T-helper 22 cell (primary cell): ENCODE measurements around the gene JRKL.

Experiments
- DNase-seq: peaks from one replicate; pipeline ENCODE4 v3.0.0-alpha.2; 2020; ENCODE audit warnings: low read depth

JRKL gene

DNA sequence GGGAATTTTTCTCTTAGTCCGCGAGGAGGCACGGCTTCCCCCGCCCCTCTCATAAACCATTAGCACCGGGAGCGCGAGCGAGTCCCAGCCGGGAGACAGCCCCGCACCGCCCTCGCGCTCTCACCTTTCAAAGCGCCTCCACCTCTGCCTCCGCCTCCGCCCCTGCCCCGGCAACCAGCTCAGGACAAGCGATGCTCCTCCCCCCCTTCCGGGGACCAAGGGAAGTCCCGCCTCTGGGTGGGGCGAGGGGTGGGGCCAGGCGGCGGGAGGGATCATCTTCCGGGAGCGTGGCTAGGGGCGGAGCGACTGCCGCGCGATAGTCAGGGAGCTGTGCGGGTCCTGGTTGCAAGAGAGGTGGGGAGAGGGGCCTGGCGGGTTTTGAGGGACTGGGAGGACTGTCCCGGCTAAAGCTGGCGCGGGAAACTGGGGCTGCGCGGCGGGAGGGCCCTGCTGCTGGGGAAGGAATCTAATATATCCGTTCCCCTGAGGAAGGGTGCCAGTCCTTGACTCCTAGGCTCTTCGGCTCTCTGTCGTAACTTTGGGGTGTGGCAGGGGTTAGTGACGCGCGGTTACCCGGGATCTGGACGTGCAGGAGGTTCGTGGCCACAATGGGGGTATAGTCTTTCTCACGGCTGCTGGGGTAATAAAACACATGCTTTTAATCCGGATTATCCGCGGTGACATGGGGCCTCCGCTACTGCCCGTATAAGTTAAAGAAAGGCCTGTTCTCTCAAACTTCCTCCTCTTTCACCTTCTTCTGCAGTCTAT is at the start of gene JRKL, which contains the start of gene CCDC82:
TSS of gene JRKL (plus strand) at position 294 of the 768 bp plus-strand sequence. CDS start 637 bp downstream, outside the sequence.
TSS of gene CCDC82 (minus strand) at position 193 of the 768 bp plus-strand sequence. CDS start 5,165 bp downstream, outside the sequence.
- DNase-seq = peak; percentile 93

DNA sequence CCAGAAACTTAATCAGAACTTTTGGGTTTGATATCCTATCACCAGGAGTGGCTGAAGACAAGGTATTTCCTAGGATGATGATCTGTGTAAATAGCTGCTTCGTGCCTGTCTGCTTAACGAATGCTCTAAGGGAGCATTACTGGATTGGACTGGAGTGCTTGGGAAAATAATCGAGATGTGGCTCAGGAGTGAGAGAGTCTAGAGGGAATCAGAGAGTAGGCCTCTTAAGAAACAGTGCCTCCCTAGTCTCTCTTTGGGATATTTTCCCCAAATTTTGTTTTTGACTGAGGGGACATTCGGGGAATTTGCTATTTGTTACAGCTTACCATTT is 49.3 kb upstream of the JRKL start:
- DNase-seq = no peak

DNA sequence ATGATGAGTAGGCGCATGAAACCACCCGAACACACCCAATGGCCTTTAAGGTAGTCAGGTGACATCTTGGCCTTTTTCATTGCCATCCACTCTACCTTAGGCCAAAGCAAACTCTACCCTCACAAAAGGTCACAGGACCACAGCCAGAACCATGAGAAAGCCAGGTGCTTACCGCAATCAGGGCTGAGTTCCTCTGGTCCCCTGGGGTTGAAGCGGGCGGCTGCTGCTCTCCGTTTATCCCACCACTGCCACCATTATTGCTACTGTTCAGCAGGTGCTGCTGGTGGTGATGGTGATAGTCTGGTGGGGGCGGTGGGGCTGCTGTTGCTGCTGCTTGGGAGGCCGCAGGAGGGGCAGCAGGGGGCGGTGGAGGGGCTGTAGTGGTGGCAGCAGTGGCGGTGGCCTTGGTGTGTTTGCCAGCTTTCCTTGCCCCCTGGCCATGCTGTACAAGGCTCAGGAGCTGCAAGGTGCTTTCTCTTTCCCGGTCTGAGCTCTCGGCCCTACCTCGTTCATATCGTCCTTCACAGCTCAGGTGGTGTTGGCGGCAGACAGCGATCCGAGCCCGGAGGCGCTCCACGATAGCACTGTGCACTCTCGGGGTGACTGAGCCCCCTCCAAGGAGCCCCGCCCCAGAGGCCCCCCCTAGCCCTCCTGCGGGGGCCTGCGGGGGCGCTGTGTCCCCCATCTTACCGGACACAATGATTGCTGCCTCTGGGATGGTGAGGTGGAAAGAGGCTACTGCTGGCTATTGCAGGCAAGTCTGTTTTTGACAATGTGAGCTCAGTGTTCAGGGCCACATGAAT is 48.4 kb upstream of the JRKL start:
- peak; percentile 66 for DNase-seq

DNA sequence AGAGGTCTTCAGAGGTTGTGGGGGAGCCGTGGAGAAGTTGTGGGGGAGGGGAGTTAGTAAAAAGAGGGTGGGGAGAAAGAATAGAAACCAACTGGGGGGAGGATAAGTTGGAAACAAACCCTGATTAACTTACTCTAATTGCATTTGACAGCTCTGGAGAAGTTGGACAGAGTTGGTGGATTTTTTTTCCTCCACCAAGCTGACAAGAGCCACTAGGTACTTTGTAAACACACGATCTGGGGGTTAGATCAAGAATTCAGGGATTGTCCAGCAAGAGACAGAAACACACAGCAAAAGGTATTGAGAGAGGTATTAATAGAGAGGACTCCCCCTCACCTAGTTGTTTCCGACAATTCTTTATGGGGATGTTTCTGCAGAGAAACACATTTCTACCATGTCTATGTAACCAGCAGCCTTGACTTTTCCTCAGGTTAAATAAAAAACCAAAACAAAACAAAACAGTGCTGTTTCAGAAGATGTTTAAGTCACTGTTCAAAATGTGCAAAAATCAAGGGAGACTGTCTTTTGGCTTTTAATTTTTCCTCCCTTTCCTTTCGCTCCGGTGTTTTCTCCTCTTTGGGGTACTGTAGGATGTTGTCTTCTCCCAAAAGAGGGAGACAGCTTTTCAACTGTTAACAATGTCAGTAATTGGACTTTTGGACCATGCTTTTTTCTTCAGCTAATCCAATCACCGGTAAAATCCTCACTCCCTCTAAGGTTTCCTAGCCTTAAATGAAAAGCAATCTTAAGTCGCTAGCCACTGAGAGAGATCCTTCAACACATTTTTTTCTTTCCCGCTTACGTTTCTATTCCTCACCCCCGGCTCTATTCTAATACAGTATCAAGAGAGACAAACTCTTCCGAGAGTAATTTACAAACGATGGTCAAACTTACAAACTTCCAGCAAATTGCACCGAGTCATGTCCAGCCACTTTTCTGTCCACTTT is 47.5 kb upstream of the JRKL start:
- DNase-seq = no peak

DNA sequence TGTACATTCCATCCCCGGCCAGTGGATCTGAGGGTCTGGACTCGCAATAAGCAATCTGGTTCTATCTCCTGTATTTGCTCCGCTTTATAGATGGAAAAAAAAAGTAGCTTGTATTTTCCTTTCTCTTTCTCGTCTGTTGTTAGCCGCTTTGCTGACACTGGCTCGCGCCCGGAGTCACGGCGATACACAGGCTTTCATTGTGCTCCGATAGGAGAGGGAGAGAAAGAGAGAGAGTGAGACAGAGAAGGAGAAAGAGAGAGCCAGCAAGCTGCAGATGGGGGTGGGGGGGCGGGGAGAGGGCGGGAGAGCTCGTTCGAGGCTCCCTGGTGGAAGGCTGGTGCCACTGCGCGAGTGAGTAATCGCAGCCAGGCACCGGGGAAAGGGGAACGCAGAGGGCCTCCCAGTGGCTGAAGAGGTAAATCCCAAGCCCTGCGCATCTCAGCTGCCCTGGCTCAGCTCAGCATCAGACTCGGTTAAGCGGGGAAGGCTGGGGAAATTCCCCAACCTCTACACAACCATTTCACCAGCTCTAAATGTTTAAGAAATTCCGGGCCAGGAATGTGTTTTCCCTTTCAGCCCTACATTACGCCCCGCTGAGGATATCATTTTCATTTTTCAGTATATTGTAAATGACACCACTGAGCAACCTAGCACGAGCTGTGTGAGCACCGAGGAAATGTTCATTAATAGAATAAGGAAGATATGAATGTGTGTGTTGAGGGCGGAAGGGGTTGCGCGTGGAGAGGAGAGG is 46.7 kb upstream of the JRKL start, which contains the start of gene MAML2:
TSS of gene MAML2 (minus strand) at position 235 of the 751 bp plus-strand sequence. CDS start 1,300 bp downstream, outside the sequence.
- peak; percentile 84 for DNase-seq

DNA sequence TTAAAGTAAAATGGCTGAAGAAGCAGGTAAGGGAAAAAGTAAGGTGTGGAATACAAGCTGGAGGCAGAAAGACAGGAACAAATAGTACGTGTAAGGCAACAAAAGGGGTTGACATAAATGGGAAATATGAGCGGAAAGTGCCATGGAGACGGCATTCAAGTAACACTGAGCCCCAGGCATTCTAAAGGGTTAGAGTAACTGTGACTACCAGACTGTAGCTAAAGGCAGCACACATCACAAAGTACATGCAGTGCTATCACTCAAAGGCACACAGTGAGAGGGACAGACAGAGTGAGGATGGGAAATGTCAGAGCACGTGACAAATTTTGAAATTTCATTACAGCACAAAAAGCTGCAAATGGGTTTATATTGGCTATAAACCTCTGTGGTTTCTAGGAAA is 33.0 kb upstream of the JRKL start:
- DNase-seq = no peak

DNA sequence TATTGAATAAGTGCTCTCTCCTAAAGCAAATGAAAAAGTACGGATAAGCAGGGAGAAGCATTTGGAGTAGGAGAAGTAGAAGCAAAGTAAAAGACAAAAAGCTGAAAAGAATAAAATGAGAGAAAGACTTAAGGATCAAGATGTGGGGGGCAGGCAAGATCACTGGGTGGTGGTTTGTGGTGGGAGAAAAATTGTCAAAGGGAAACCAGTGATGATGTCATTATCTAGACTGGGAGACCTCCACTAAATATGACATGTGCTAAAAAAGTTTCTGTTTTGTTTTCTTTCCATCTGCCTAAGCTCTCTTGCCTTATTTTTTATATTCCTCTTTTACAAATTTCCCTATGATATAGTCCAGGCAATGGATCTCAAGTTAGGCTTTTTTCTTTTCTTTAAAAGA is 32.0 kb upstream of the JRKL start:
- no peak for DNase-seq

DNA sequence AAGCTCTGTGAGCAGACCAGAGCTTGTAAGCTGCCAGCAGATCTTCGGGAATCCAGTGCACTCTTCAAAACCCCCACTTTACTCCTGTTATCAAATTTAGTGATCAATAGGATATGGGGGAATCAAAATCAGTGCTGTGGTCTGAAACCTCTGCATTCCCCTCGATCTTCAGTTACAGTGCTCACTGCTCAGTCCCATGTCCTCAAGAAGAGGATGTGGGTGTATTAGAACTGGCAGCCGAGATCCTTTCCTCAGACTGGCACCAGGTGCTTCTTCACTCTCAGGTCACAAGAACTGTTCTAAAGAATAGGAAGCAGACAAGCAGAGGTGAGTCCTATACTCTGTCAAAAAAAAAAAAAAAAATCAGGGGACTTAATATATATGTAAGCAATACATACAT is 31.5 kb upstream of the JRKL start:
- no peak for DNase-seq

DNA sequence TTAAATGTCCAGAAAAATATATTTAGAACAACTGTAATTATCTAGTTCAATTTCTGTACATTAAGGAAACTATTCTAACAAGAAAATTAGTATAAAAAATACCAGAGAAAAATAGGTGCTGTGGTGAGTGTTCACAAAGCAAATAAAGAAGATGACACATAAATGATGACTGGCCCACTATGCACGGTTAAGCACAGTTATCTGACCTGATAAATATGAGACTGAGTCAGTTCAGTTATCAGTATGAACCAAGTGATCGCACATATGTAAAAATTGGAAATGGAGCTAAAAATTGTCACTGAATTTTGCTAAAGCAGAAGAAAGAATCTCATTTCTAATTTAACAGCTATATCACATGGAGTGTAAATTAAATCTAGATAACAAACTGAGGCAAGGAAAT is 28.0 kb upstream of the JRKL start:
- DNase-seq = no peak

DNA sequence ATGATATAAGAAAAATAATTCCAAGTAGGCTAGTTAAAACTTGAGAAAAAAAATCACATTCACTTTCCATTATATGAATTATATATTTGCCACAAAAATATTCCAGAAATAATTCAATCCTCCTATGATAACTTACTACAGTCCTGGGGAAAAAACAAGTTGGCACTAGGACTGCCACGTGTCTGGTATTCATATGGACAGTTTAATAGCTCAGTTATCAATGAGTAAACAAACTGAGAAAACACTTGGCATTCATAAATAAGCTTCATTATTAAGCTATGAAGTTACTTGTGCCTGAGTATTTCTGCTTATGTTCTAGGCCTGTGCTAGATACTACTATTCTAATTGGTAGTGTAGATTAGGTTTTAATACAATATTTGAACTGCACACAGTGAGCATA is 24.3 kb upstream of the JRKL start:
- DNase-seq = no peak

DNA sequence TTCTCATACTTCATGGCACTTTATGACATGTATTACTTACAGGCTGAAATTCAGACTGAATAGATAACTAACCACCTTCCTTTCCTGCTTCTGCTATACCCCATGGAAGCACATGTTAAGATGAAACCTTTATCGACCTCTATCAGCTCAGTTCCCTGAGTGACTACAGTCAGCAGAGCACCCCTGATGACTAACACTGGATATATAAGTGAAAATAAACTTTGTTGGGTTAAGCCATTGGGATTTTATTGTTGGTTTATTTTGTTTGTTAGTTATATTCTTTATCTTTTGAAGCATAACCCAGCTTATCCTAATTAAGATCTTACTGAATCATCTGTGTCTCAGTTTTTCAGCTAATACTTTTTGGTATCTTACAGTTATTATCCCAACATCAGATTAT is 23.8 kb upstream of the JRKL start:
- DNase-seq = no peak

DNA sequence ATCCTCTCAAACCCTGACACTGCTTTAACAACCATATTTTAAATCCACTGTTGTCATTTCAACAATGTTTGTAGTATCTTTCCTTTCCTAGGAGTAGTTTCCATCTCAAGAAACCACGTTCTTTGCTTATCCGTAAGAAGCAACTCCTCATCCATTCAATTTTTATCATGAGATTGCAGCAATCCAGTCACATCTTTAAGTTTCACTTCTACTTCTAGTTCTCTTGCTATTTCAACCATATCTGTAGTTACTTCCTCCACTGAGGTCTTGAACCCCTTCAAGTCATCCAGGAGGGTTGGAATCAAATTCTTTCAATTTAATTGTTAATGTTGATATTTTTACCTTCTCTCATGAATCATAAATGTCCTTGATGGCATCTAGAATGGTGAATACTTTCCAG is 22.5 kb upstream of the JRKL start:
- no peak for DNase-seq

DNA sequence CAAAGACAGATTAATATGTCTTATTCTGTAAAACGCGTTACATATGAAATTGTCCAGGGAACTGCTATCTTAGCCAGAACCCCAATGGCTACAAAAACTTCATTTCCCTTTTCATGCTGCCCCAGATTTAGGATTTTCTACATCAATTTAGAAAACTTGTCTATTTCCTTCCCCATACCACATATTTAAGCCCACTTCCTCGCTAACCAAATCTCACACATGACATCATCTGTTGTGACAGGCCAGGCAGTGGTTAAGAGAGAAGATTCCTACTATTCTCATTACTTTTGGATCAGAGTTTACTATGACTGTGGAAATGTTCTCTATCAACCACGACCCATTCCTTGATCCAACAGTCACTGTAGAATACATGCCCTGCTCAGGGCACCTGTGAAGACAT is 16.0 kb upstream of the JRKL start:
- DNase-seq = no peak

DNA sequence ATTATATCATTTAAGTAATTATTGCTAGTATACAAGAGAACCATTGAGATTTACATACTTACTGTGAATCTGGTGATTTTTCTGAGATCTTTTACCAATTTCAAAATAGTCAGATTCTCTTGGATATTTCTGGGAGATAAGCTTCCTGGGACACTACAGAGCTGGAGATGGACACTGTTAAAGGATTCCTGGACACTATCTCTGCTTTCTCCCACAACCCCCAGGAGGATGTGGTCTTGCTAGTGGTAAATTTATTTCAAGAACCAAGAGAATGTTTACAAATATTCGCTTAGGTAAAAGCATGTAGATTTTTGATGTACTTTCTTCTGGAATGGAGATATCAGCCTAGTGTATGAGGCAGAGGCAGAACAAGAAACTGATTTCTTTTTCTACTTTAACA is 13.0 kb upstream of the JRKL start:
- DNase-seq = no peak

DNA sequence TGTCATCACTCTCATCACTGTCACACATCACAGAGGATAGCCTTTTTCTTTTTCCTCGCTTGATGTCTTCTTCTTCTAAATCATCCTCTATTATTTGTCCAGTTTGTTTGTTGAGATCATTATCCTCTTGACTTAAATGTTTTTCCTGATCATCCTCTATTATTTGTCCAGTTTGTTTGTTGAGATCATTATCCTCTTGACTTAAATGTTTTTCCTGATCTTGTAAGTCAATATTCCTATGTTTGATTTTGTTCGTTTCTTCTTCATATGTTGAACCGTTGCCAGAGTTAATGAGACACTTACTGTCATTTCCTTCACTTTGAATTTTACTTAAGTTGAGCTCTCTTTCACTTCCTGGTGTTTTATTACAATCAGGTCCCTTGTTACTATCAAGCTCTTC is 5.7 kb upstream of the JRKL start:
- no peak for DNase-seq

DNA sequence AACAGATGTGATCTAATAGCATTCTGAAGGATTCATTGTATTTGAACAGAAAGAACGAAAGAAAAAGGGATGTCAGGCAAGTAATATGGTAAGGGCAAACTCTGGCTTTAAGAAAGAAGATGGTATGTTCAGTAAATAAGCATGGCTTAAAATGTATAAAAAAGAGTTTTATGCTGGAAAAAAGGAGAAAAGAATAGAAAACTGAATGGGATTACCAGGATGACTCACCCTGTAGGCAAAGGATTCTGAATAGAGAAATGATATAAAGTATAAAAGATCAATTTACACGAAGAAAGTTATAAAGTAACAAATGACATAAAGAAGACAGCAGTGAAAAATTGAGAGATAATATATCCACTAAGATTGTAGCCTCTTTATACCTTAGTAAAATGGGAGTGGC is 4.6 kb upstream of the JRKL start:
- DNase-seq = no peak

DNA sequence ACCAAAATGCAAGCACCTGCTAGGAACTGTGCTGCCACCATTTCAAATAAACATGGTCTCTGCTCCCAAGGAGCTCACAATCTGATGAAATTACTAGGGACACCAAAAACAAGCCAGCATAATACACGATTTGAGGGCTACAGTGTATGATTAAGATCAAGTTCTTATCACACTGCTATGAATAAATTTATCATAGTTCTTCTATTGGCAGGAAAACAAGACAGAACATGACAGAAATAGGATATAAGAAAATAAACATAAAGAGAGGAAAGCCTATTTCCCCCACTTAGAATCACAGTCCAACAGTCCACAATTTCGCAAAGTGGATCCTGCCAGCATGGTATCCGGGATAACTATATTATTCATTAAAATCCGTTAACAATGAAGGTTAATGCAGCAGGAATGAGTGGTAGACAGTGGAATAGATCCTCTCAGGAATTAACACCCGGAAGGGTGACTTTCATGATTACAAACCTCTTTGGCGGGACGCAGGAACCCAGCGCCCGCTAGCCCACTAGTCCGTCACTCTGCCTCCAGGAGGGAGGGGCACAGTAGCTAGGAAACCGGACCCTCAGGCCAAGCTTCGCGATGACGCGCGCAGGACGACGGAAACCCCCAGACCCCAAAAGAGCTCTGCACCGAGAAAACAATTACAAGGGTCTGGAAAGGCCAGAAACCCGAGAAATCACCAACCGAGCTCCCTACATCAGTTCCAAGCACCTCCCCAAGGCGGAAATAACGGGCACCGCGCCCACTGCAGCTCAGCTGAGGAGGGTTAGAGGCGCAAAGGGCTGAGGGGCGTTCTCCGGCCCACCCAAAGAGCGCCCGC is 708 bp upstream of the JRKL start:
- no peak for DNase-seq

DNA sequence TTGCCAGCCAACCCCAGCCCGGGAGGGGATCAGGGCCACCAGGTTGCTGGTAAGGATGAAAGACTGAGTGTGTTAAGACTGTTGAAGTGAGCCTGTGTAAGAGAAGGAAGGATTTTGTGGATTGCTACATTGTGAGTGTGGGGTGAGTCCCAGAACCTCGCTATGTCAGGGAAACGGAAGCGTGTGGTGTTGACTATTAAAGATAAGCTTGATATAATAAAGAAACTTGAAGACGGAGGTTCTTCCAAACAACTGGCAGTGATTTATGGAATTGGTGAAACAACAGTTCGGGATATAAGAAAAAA is 627 bp downstream of the JRKL start:
- DNase-seq = no peak

DNA sequence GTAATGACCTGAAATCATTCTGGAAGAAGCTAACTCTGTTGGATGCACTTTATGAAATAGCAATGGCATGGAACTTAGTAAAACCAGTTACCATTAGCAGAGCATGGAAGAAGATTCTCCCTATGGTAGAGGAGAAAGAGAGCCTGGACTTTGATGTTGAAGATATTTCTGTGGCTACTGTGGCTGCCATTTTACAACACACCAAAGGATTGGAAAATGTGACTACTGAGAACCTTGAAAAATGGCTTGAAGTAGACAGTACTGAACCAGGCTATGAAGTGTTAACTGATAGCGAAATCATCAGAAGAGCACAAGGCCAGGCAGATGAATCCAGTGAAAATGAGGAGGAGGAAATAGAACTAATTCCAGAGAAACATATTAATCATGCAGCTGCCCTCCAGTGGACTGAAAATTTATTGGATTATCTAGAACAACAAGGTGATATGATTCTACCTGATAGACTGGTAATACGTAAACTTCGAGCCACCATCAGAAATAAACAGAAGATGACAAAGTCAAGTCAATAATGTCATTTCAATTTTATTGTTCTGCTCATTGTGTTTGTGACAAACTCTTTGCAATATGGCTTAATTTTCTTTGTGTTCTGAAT is 2.0 kb downstream of the JRKL start:
- no peak for DNase-seq

DNA sequence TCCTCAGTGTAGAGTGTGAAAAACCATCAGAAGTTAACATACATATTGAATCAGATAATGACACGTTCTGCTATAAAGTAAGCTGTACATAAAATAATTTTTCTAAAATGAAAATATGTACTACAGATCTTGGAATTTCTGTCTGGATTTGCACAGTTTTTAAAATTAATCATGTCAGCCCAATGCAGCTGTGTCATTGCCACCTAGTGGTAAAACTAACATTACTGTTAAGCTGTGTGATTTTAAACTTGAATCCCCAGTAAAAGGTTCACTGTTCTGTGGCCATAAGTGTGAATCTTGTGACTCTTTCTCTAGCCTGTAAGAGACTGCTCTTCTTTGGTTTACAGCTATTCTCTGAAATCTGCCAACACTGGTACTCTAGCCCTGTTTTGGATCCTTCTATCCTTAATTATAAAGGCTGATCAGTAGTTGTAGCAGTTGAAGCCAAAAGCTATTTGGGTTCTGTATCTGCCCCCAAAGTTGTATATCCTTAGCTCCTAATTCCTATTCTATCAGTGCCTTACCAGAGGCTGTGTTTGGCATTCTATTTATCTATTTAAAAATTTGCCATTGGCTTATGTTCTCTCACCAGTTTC is 4.0 kb downstream of the JRKL start:
- DNase-seq = no peak
